ENCODE measurements around the gene HLCS.

HLCS gene

DNA sequence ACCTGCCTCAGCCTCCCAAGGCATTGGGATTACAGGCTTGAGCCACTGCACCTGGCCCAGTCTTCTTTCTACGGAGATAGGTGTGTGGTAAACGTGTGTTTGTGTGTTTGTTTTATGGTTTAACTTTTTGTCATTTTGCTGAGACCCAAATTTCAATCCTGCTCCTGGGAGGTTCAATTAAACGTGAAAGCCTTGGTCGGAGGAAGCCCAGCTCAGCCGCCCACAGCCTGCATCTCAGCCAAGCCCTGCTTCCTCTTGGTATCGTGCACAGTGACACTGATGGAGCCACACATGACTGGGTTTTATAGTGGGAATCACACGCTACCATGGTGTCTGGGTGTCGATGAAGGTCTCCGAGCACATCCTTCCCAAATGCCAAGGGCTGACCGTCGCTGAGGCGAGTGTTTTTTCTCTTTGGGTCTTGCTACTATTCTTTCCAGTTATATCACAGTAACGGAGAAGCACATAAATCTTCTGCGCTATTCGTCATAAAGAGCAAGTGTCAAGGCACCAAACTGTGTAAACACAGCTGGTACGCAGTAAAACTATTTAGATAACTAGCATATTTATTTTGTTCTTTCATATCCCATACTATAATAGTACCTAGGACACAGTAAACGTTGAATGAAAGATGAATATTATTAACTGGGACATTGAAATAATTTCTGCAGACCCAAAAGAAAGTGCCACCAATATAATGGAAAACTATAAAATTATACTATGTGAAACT, 39.3 kb downstream of the HLCS start (continued):
- TF ChIP-seq, protein P1, sequence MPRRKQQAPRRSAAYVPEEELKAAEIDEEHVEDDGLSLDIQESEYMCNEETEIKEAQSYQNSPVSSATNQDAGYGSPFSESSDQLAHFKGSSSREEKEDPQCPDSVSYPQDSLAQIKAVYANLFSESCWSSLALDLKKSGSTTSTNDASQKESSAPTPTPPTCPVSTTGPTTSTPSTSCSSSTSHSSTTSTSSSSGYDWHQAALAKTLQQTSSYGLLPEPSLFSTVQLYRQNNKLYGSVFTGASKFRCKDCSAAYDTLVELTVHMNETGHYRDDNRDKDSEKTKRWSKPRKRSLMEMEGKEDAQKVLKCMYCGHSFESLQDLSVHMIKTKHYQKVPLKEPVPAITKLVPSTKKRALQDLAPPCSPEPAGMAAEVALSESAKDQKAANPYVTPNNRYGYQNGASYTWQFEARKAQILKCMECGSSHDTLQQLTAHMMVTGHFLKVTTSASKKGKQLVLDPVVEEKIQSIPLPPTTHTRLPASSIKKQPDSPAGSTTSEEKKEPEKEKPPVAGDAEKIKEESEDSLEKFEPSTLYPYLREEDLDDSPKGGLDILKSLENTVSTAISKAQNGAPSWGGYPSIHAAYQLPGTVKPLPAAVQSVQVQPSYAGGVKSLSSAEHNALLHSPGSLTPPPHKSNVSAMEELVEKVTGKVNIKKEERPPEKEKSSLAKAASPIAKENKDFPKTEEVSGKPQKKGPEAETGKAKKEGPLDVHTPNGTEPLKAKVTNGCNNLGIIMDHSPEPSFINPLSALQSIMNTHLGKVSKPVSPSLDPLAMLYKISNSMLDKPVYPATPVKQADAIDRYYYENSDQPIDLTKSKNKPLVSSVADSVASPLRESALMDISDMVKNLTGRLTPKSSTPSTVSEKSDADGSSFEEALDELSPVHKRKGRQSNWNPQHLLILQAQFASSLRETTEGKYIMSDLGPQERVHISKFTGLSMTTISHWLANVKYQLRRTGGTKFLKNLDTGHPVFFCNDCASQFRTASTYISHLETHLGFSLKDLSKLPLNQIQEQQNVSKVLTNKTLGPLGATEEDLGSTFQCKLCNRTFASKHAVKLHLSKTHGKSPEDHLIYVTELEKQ (tag by site-specific recombination; IDR thresholded peaks at IDR 0.05; ENCODE audit: borderline replicate concordance) = no peak; the same call in 1 of the 2 replicates
- no peak for TF ChIP-seq GLIS2 (tag by site-specific recombination; IDR thresholded peaks at IDR 0.05)
- TF ChIP-seq ZNF670 (tag by site-specific recombination; IDR thresholded peaks at IDR 0.05; ENCODE audit: low read depth) = no peak
- TF ChIP-seq ZNF324 (tag by site-specific recombination; IDR thresholded peaks at IDR 0.05) = no peak
- TF ChIP-seq ZNF624 (tag by site-specific recombination; IDR thresholded peaks at IDR 0.05) = no peak
- TF ChIP-seq, protein P2, sequence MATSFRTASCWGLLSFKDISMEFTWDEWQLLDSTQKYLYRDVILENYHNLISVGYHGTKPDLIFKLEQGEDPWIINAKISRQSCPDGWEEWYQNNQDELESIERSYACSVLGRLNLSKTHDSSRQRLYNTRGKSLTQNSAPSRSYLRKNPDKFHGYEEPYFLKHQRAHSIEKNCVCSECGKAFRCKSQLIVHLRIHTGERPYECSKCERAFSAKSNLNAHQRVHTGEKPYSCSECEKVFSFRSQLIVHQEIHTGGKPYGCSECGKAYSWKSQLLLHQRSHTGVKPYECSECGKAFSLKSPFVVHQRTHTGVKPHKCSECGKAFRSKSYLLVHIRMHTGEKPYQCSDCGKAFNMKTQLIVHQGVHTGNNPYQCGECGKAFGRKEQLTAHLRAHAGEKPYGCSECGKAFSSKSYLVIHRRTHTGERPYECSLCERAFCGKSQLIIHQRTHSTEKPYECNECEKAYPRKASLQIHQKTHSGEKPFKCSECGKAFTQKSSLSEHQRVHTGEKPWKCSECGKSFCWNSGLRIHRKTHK (tag by site-specific recombination; IDR thresholded peaks at IDR 0.05) = no peak
- TF ChIP-seq ZNF112 (tag by site-specific recombination; IDR thresholded peaks at IDR 0.05) = no peak
- TF ChIP-seq SP7 (tag by site-specific recombination; IDR thresholded peaks at IDR 0.05) = peak; percentile 38; the same call in 1 of the 2 replicates

DNA sequence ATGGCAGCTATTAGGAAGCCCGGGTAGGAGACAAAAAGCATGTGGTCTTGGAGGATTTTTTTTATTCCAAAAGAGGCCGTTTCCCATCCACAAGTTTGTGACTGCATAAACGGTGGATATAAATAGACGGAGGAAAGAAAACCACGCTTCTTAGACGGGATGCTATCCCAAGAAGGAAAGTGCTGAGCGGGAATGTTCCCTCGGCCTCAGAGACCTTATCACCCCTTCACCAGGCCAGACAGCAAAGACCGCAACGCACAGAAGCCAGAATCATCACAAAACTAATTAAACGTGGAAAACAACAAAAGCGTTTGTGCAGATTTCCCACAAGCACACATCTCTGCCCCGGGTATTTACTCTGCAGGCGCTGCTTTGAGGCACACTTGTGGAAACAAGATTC, 43.2 kb downstream of the HLCS start:
- Histone ChIP-seq H3K36me3 (ENCODE audit: control insufficient read depth in 2 of 2, insufficient read depth in 1 of 2, low read length in 2 of 2) (peaks cover 0 to 3% of the 10 kb centered on the region in 2 experiments; a peak in 1 of 3 replicates), H3K27ac (ENCODE audit: extremely low read depth, low read depth, low read length) (no peak overlapping the region), H3K4me1 (ENCODE audit: control insufficient read depth, insufficient read depth, low read length) (peaks cover 5% of the 10 kb centered on the region), H3K9me3 (ENCODE audit: control insufficient read depth, insufficient read depth, low read depth, low read length) (no peaks in the 10 kb centered on the region), H3K4me3 (ENCODE audit: low read depth, low read length) (no peak overlapping the region)
- TF ChIP-seq ZNF146 (tag by site-specific recombination; IDR thresholded peaks at IDR 0.05) (no peak), ZNF792 (tag by site-specific recombination; IDR thresholded peaks at IDR 0.05) (no peak), ZNF433 (tag by site-specific recombination; IDR thresholded peaks at IDR 0.05; ENCODE audit: low read depth) (no peak), ZNF600 (tag by site-specific recombination; IDR thresholded peaks at IDR 0.05) (no peak), ZNF157 (tag by site-specific recombination; IDR thresholded peaks at IDR 0.05) (no peak), ZNF561 (tag by site-specific recombination; IDR thresholded peaks at IDR 0.05; ENCODE audit: borderline replicate concordance) (no peak), ZNF677 (tag by site-specific recombination; IDR thresholded peaks at IDR 0.05) (no peak), ZNF335 (tag by site-specific recombination; conservative IDR thresholded peaks at IDR 0.05) (no peak), ZNF701 (tag by site-specific recombination; IDR thresholded peaks at IDR 0.05) (no peak), ZNF555 (tag by site-specific recombination; conservative IDR thresholded peaks at IDR 0.05) (no peak), ZSCAN16 (tag by site-specific recombination; IDR thresholded peaks at IDR 0.05) (no peak), MEIS1 (CRISPR knock-in tag; IDR thresholded peaks at IDR 0.05; ENCODE audit: borderline replicate concordance) (no peak)
- TF ChIP-seq, protein P3, sequence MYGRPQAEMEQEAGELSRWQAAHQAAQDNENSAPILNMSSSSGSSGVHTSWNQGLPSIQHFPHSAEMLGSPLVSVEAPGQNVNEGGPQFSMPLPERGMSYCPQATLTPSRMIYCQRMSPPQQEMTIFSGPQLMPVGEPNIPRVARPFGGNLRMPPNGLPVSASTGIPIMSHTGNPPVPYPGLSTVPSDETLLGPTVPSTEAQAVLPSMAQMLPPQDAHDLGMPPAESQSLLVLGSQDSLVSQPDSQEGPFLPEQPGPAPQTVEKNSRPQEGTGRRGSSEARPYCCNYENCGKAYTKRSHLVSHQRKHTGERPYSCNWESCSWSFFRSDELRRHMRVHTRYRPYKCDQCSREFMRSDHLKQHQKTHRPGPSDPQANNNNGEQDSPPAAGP (tag by site-specific recombination; IDR thresholded peaks at IDR 0.05) = no peak
- TF ChIP-seq, protein P4, sequence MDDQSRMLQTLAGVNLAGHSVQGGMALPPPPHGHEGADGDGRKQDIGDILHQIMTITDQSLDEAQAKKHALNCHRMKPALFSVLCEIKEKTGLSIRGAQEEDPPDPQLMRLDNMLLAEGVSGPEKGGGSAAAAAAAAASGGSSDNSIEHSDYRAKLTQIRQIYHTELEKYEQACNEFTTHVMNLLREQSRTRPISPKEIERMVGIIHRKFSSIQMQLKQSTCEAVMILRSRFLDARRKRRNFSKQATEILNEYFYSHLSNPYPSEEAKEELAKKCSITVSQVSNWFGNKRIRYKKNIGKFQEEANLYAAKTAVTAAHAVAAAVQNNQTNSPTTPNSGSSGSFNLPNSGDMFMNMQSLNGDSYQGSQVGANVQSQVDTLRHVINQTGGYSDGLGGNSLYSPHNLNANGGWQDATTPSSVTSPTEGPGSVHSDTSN (CRISPR knock-in tag; IDR thresholded peaks at IDR 0.05) = no peak
- CTCF ChIA-PET = interaction anchor here (0.6 to 1.3 kb wide), 3 partner anchors 12 to 221 kb away, joined by 3 to 5 read pairs (median 3); no protein-coding TSS in a partner anchor
- POLR2A ChIA-PET = no interaction called here
